Right forelimb (tissue), 1 donor: ENCODE data around the gene PODXL2.
"Not testable (repeated sequence)": the region's sequence is repeated elsewhere in the genome, so short reads cannot be mapped to it uniquely, and the experiment has no call there.

Source experiments
- DNase-seq: peaks from one replicate; pipeline ENCODE4 v3.0.0-alpha.2; 2018

The PODXL2 gene

DNA sequence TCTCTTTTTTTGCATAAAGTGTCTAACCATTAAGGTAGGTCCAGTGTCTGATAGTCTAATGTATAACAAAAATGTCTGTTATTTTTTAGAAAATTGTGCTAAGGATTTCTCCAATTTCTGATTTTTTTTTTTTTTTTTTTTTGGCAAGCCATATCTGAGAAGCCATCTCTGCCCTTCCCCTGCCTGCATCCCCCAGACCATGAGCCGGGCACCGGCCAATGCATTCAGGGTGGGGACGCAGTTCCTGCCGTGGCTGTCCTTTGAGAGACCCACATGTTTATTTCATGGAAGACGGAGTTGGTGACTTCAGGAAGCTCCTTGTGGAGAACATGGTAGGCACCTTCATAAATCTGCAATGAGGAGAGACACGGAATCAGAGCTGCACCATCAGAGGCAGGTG is 63.0 kb downstream of the PODXL2 start:
- DNase-seq: no peak

DNA sequence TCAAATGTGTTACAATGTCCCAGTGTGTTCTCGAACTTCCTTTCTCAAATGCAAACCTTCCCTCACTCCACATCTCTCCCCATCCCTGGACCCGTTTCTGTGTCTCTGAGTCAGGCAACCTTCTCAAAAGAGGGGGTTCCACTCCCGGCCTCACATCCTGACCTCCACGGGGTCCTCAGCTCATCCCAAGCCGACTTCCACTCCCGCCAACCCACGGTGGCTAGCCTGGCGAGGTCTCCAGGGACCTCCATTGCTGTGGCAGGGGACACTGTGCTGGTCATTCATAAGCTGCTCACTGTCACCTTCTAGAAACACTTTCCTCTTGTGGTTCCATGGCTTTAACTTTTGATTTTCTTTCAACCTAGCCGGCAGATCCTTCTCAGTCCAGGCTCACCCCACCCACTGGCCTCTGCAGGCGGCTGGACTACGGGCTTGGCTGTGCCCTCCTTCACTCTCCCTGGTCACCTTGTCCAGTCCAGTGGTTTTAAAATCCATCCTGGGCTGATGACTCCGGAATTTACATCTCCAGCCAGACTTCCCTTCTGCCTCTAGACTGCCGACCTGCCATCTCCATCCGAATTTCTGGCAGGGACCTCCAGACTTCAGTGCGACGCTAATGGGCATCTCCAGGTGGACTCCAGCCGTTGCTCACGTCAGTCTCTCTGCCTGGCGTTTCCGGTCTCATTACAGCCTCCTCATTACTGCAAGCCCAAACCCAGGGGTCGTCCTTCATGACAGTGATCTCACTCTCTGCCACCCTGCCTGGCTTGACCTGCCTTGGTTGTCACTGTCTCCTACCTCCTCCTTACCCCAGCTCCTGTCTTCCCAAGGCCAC is 63.7 kb downstream of the PODXL2 start:
- DNase-seq: no peak

DNA sequence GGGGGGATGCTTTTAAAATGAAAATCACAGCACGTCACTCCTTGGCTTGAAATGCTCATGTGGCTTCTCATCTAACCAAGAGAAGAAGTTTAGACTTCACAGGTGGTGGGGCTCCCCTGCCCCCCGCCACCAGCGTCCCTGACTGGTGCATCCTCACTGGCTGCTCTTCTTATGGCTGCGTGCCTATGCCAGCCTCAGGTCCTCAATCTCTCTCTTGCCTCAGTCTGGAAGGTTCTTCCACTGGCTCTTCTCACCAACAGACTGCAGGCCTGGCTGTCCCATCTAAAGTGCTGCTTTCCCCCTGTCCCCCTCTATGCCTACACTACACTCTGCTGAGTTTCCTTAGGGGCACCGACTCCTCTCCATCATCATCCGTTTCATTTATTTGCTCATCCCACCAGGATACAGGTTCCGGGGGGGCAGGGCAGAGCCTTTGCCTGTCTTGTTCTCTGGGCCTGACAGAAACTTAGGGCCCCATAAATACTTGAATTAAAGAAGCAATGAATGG is 64.4 kb downstream of the PODXL2 start:
- DNase-seq: no peak

DNA sequence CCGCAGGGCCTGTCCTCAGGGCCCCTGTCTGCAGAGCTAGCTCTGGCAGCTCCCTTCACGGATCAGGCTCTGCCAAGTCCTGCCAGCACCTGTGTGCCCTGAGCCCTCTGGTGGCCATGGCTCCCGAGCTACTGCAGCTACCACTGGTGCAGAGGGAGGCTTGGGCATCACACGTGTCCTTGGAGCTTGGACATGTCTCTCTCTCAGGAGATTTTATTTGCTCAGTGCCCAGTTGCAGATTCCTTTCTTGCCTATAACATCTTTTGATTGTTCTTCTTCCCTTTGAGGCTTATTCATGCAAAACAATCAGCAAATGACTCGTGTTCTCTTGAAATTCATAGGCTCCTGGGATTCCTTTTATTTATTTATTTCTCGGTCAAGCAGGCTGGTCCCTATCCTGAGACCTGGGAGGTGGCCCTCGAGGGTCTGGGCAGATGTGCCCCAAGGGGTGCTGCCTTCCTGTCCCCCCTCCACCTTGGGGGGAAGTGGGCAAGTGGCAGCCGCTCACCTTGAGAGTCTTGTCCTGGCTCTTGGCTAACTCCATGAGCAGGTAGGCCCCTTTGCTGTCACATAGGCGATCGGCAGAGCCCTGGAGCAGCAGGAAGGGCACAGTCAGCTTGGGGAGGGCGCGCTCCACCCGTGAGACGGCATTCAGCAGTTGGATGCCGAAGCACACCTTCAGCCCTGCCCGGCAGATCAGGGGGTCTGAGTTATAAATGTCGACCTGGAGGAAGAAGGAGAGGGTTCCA is 65.7 kb downstream of the PODXL2 start:
- no peak for DNase-seq

DNA sequence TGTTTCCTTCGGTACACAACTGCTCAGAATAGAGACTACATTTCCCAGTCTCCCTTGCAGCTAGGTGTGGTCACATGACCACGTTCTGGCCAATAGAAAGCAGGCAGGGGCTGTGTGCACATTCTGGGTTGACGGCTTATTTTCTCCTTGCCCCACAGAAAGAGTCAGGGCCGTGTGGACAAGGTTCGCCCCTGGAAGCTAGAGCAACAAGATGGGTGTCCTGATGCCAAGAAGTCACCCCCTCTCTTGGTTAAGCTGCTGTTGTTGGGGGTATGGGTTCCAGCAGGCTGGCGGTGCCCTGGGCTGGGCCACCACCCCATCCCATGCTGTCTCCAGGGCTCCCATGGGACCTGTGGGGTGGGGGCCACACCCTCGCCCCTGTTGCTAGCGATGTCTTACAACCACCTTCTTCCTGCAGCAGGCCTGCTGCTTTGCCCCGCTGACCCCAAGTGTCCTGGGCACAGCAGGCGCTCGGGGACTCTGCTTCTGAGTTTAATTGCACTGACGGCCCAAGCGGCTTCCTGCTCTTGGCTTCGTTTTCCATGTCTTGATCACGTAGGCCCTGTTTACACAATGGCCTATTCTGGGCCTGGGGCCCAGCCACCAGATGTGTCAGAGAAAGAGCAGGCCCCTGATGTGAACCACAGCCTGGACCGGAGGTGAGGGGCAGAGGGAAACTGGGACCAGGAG is 68.7 kb downstream of the PODXL2 start:
- peak; percentile 87 for DNase-seq

DNA sequence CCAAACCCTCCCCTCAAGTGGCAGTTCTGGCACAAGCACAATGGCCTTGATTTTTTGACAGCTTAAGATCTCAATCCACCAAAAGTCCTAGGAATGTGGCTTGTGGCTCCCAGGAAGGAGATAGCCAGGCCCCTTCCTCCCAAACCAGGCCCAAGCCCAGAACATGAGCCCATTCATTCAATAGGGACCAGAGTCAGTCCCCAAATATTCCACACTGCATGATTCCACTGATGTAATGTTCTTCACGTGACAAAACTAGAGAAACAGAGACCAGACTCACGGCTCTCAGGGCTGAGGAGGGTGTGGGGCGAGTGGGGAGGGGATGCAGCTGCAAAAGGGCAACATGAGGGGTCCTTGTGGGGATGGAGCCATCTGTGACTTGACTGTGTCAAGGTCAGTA is 69.3 kb downstream of the PODXL2 start:
- DNase-seq: no peak

DNA sequence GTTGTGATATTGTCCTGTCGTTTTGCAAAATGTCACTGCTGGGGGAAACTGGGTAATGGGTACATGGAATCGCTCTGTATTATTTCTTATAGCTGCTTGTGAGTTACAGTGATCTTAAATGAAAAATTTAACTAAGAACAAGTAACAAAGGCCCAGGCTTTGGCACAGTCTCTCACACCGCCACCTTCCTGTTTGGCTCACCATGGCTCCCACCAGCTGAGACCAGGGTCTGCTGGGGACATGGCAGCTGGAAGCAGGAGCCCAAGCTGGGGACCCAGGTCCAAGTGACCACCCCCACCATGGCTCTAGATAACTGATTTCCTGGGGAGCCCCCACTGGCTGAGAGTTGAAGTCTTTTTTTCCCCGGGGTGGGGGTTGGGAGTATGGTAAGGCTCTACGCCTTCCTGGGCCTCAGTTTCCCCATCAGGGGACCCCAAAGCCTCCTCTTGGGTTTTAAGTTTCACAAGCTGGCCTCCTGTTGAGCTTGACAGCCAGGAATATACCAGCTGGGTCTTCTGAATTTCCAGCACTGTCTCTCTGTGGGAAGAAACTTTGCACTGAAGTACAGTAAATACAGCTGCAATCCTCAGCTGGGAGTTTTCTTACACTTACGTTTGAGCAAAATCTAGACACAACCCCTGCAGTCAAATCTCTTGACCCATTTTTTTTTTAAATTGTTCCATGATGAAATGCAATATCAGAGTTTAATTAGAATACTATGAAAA is 69.9 kb downstream of the PODXL2 start:
- DNase-seq: no peak

DNA sequence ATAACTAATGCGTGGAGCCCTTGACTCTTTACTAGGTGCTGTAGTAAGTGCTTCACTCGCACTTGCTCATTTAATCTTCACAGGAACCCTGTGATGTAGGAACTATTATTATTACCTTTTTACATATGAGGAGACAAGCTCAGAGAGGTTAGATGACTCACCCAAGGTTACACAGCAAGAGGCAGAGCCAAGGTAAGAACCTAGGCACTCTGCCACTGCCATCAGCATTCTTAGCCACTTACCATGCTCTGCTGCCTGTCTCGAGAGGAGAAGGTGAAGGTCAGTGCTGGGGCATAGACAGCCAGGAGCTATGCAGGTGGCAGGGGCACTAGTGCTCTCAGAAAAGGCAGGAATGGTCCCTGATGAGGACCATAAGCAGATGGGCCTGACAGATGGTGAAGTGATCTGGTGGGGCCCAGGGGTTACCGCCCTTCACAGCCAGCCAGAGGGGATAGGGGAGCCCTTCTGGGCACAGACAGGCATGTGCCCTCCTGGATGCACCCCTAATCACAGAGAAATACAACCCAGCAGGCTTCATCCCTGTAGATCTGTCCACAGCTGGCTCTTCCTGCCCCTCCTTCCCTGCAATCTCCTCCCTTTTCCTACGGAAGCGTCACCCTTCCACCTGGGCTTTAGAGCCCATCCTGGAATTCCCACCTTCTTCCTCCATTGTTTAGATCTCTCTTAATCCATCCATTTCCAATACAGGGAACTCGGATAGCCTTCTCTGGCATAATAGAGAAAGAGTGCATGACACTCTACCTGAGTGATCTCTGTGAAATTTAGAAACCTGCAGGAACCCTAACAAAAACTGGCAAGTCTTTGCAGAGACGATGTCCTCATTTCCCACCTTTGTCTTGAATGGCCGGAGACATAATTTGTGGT is 70.7 kb downstream of the PODXL2 start:
- DNase-seq: no peak

DNA sequence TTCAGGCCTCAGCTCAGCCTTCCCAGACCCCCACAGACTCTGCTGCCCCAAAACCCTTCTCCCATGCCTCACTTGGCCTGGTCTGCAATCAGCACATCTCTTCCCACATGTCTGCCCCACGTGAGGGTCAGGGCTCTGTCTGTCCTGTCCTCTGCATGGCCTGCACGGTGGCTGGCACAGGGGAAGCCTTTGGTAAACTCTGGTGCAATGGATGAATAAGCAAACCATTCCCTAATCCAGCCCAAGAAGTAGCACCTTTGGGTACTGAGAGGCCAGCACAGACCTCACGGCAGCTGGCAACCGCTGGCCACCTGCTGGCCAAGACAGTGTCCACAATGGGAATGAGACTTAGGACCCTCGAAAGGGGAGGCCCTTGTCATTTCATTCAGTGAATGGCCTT is 71.4 kb downstream of the PODXL2 start:
- no peak for DNase-seq

DNA sequence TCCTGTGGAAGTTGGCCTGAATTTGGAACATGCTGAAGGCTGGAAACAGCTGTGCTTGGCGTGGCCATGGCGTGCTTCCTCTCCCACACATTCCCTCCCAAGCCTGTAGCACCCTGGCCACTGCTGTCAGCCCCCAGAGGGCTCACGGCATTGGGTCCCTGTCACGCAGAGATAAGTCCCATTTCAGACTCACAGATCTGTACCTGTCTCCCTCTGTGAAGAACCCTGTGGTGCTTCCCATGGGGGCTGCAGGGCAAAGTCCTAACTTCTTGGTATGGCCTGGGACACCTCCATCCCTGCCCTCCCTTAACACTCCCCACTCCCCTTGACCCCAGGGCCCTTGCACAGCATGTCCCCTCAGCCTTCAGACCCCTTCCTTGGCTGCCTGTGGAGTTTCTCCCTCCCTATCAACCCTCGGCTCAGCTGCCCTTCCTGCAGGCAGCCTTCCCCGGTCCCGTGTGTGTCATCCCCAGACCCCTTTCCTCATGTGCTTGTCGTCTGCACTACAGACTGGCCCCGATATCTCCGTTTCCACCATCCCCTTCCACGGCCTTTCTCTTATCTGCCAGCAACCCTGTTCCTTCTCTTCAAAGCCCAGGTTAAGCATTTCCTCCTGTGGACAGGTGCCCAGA is 72.4 kb downstream of the PODXL2 start:
- no peak for DNase-seq

DNA sequence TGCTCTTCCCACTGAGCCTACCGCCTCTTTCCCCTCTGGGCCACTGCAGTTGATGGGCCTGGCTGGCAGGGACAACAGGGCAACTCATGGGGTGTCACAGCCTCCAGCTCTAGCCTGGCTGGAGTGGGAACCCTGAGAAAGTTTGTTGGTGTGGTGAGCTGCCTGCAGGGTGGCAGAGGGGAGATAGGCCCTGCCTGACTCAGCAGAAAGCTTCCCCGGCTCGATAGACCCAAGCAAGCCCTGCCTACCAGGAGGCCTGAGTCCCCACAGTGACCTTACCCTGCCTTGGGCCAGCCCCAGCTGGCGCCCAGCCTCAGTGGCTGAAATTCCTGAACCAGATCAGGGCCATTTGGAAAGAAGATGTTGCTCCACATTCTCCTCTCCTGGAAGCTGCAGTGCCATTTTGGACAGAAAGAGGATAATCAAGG is 73.2 kb downstream of the PODXL2 start:
- no peak for DNase-seq

DNA sequence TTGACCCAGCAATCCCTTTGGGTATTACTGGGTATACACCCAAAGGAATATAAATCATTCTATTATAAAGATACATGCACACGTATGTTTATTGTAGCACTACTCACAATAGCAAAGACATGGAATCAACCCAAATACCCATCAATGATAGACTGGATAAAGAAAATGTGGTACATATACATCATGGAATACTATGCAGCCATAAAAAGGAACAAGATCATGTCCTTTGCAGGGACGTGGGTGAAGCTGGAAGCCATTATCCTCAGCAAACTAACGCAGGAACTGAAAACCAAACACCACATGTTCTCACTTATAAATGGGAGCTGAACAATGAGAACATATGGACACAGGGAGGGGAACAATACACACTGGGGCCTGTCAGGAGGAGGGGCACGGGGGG is 75.9 kb downstream of the PODXL2 start:
- not testable (repeated sequence) for DNase-seq

DNA sequence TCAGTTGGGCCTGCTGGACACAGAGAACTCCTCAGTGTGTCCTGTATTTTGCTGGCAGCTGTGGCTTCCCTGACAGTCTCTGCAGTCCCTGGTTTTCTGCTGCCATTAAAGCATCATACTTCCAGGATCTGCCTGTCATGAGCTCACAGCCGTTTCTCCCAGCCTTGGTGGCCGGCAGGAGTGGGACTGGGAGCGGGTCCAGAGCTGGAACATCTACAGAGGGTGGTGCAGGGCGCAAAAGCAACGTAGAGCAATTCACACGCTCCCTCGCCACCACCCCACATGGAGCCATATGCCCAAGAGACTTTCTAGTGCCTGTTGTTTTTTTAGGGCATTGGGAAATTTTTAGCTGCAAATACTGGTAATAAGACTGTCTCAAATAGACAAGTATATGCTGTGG is 77.3 kb downstream of the PODXL2 start:
- DNase-seq: peak; percentile 37

DNA sequence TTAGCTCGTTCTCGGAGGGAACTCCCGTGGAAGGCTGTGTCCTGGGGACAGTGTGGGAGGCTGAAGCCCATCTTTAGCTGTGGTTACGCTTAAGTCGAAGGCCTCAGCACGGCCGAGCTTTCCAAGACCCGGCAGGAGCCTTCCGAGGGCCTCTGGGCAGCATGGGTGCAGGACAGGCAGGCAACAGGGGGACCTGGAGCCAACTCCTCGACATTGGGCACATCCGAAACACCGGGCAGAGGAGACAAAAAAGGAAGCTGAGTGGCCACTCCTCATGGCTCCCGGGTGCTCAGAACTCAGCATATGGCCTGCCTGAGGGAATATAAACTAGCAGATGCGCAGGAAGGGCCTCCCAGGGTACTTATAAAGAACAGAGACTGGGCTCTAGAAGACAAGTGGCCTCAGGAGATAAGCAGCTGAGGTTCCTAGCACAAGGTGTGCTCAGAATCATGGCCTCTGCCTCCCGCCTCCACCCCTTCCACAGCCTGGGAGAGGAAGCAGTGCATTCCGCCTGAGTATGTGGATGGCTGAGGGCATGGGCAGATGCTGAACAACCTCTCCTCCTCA is 77.9 kb downstream of the PODXL2 start:
- DNase-seq: peak; percentile 39

DNA sequence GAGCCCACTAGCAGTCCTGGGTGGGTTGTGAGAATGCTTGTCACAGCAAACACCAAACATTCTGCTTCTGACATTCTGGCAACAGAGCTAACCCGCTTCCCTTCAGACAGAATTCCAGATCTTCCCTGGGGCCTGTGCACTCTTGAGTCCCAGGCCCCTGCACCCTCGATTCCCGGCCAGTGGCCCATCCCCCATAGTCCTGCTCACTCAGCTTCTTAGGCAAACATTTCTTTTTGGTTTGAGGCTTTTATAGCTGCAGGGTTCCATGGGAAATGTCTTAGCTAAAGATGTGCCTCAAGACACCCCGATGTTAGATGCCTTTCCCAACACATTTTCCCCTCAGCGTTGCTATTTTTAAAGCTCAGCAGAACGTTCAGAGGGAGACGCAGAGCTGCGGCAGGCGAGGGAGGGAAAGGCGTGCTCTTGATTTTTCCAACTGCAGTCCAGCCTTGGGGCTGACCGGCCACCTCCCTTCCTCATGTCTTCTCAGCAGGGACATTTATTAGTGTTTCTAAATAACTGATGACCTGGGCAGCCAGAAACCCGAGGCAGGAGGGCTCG is 78.9 kb downstream of the PODXL2 start:
- DNase-seq: peak; percentile 43

DNA sequence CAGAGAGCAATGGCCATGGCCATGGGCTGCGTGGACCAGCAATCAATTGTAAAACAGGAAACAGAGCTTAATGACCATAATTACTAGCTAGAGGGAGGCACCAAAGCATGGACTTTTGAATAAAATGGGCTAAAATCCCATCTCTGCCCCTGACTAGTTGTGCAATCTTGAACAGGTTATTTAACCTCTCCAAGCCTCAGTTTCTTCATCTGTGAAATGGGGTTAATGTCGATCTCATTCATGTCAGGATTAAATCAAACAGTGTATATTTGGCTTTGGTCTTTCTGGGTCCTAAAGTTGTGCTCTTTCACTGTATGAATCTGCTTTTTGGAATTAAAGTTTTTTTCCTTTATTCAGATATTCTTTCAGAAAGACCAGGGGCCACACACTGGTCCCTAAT is 79.9 kb downstream of the PODXL2 start:
- DNase-seq: peak; percentile 25

DNA sequence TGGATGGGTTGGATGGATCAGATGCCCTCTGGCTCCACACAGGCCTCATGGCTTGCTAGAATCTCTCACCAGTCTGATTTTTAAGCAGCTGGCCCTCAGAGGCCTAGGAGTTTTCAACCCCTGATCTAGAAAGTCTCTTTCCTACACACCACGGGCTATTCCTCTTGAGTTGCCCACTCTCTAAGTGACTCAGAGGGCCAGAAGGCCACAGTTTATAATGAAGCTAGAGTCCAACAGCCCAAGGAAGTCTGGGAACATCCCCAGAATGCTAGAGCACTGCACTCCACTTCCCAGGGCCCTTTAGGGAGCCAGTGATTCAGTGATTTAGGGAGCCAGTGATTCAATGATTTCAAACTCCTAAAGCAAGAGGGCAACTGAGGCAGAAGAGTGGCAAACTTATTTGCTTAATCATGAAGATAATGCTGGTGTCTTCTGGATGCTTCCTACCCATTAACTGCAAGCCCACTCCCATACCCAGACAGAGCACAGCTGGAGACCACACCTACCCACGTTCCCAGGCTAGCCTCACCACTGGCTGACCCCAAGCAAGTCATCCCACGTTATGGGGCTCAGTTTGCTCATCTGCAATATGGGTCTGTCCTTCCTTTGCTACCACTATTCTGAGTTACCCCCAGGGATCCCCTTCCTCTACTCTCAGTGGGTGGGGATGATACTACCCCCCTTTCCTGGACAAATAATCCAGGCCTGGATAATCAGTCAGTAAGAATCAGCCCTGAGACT is 80.5 kb downstream of the PODXL2 start:
- peak; percentile 22 for DNase-seq

DNA sequence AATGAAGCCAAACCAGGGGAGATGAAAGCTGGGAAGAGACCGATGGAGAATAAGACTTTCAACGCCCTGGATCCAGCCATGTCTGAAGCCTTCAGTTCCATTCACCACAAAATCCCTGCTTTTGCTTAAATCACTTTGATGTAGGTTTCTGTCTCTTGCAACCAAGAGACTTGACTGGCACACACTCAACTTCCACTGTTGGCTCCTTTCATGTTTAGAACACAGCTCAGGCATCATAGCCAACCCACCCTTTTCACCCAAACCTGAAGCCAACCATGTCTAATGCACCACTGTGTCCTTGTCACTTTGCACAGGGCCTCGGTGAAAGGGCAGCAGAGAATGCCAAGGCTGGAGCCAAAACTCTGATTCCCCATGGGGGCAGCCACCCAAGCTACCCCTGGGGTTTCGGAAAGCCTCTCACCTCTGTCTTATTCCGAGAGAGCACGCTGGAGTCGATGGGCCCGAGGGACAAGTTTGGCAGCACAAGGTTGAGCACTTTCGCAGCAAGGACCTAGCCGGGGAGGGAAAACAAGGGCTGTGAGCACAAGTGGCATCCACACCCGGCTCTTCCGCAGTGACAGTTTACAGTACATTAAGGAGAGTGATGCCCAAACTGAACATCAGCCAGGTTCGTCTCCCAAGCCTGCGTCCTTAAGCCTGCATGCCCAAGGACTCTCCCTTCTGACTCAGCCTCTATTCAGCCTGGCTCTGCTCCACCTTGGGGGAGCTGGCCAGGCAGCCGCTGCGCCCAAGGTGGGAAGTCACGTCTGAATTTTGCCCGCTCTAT is 81.4 kb downstream of the PODXL2 start:
- DNase-seq: peak; percentile 16
